ENCODE data around the gene ARHGAP29.

The ARHGAP29 gene

DNA sequence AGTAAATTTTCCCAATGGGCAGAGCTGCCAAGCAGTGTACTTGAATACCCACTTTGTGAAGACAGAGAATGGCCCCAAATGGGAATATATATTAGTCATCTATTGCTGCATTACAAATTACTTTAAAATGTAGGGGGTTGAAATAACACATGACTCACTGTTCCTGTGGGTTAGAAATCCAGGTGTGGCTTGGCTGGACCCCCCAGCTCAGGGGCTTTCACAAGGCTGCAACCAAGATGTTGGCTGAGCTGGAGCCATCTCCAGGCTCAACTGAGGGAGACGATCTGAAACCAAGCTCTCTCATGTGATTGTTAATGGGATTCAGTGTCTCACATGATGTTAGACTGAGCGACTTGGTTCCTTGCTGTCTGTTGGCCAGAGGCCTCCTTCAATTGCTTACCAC lies 33.4 kb upstream of the ARHGAP29 start:
- TF ChIP-seq, protein P1, sequence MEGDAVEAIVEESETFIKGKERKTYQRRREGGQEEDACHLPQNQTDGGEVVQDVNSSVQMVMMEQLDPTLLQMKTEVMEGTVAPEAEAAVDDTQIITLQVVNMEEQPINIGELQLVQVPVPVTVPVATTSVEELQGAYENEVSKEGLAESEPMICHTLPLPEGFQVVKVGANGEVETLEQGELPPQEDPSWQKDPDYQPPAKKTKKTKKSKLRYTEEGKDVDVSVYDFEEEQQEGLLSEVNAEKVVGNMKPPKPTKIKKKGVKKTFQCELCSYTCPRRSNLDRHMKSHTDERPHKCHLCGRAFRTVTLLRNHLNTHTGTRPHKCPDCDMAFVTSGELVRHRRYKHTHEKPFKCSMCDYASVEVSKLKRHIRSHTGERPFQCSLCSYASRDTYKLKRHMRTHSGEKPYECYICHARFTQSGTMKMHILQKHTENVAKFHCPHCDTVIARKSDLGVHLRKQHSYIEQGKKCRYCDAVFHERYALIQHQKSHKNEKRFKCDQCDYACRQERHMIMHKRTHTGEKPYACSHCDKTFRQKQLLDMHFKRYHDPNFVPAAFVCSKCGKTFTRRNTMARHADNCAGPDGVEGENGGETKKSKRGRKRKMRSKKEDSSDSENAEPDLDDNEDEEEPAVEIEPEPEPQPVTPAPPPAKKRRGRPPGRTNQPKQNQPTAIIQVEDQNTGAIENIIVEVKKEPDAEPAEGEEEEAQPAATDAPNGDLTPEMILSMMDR (IDR thresholded peaks at IDR 0.05; ENCODE audit: low read depth, low read length): no peak
- no peaks in the 10 kb centered on the region for H3K9me3 ChIP-seq
- H3K27me3 ChIP-seq: no peaks in the 10 kb centered on the region
- H3K36me3 ChIP-seq: no peaks in the 10 kb centered on the region
- DNase-seq: no peak
- H3K4me1 ChIP-seq: no peaks in the 10 kb centered on the region
- H3K4me3 ChIP-seq (ENCODE audit: low read depth, low read length): no peak overlapping the region

DNA sequence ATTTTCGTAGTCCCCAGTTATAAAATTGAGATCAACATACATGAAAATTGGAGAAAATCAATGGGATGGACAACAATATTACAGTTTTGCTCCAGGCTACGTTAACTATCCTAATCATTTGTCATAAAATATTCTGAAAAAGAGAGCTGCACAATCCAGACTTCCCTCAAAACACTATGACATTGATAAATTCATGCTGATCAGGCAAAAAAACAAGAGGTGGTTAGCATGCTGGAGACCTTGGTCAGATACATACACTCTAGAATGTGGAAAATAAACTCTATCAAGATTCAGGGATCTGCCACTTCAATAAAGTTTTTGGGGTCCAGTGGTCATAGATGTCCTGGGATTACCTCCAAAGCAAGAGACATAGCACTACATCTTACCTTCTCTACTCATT lies 32.5 kb upstream of the ARHGAP29 start:
- no peak for DNase-seq

DNA sequence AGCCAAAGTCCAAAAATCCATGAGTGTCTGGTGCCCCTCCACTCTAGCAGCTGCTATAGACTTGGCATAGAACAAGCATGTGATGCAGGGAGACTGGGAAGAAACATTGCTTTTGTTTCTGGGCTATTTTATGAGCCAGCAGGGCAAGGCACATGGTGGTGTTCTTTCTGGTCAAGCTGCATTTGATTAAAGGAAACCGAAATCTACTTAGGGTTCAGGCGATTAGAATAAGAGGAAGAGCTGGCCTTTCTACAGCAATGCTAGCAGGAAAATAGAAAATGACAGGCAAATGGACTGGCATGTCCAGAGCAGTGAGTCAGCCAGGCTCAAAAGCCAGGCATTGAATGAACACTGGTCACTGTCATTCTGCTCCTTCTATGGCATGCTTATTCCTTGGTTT lies 28.5 kb upstream of the ARHGAP29 start:
- TF ChIP-seq, protein P1 (IDR thresholded peaks at IDR 0.05; ENCODE audit: low read depth, low read length): no peak
- Histone ChIP-seq H3K36me3 (no peaks in the 10 kb centered on the region), H3K27me3 (no peaks in the 10 kb centered on the region), H3K4me1 (no peaks in the 10 kb centered on the region), H3K9me3 (no peaks in the 10 kb centered on the region), H3K4me3 (ENCODE audit: low read depth, low read length) (no peak overlapping the region)
- no peak for DNase-seq

More for the DNA sequence above, 32.5 kb upstream of the ARHGAP29 start:
- no peaks in the 10 kb centered on the region for H3K9me3 ChIP-seq
- no peaks in the 10 kb centered on the region for H3K27me3 ChIP-seq
- TF ChIP-seq, protein P1 (IDR thresholded peaks at IDR 0.05; ENCODE audit: low read depth, low read length): no peak
- no peaks in the 10 kb centered on the region for H3K36me3 ChIP-seq
- H3K4me3 ChIP-seq (ENCODE audit: low read depth, low read length): no peak overlapping the region
- H3K4me1 ChIP-seq: no peaks in the 10 kb centered on the region

DNA sequence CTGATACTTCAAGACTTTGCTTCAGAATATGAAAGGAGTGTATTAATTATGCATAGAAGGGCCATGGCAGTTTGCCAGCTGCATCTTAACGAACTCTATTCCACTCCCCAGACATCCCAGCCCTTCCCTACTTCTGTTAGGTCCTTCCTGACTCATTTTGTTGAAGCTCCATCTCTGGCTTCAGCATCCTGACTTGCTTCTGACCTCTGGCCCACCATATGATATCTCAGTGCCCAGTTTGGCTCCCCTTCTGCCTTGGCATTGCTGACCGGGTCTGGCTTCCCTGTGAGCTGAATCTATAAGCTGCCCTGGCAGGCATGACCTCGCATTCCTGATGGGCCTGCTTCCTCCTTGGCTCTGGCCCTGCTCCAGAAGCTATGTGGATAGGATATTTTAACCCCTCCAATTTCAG lies 27.6 kb upstream of the ARHGAP29 start:
- TF ChIP-seq, protein P1 (IDR thresholded peaks at IDR 0.05; ENCODE audit: low read depth, low read length): no peak
- no peak for DNase-seq
- H3K27me3 ChIP-seq: no peaks in the 10 kb centered on the region
- no peaks in the 10 kb centered on the region for H3K36me3 ChIP-seq
- H3K9me3 ChIP-seq: no peaks in the 10 kb centered on the region
- no peaks in the 10 kb centered on the region for H3K4me1 ChIP-seq
- no peak overlapping the region for H3K4me3 ChIP-seq (ENCODE audit: low read depth, low read length)

DNA sequence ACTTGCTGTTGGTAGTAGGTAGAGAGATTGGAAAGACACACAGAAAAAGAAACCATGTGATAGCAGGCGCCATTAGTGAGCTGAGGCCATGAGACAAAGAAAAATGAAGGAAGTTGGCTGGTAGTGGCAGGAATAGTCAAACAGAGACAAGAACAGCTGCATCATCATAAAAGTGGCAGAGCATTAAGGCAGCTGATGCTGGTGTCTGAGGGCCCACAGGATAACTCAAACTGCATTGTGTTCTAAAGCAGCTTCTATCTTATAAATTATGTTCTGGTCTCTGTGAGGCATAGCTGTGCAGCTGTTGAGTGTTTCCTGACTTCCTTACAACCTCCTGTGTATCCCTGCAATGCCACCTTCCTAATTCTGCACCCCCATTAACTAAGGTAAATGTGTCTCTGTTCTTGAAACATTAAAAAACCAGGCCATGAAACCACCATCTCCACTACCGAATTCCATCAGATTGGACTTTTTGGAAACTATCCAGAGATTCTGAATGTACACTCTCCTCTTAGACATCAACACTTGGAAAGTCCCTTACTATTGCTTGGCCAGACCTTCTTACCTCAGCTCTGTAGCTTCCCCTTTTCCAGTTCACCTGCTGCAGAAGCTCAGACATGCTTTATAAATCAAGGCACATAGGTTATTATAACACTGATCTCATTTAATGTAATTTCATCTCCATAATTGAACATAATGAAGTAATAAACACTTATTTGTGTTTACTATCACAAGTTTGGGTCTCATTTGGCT lies 23.4 kb upstream of the ARHGAP29 start:
- no peaks in the 10 kb centered on the region for H3K36me3 ChIP-seq
- no peaks in the 10 kb centered on the region for H3K27me3 ChIP-seq
- H3K4me3 ChIP-seq (ENCODE audit: low read depth, low read length): no peak overlapping the region
- DNase-seq: no peak
- TF ChIP-seq, protein P1 (IDR thresholded peaks at IDR 0.05; ENCODE audit: low read depth, low read length): no peak
- H3K9me3 ChIP-seq: no peaks in the 10 kb centered on the region
- H3K4me1 ChIP-seq: no peaks in the 10 kb centered on the region

DNA sequence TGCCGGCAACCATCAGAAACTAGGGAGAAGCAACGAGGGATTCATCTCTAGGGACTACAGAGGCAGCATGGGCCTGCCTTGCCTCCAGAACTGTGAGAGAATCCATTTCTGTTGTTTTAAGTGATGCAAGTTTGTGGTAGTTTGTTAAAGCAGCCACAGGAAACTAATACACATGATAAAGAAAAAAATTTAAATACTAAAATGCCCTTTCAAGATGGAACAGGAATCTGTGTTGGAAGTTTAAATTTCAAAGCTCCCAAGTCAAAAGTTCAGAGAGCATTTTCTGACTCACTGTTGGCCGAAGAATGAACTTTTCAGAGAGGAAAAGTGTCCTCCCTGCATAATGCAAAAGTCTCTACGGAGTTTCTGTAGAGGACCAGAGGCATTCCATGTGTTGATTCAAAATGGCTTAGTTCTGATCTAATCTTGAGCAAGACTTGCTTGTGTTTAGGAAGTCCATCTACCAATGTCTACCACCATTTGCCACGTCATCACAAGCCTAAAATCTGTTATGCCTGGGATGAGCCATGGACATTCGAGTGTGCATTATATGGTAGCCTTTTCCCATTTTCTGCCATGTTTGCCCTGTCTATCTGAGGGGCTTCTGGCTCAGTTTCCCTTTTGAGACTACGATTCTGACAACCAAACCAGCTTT lies 22.4 kb upstream of the ARHGAP29 start:
- DNase-seq: no peak
- H3K27me3 ChIP-seq: no peaks in the 10 kb centered on the region
- TF ChIP-seq, protein P1 (IDR thresholded peaks at IDR 0.05; ENCODE audit: low read depth, low read length): no peak

More for the DNA sequence above, 22.4 kb upstream of the ARHGAP29 start:
- Histone ChIP-seq H3K4me3 (ENCODE audit: low read depth, low read length) (no peak overlapping the region), H3K36me3 (no peaks in the 10 kb centered on the region), H3K9me3 (no peaks in the 10 kb centered on the region), H3K4me1 (no peaks in the 10 kb centered on the region)
